NCI-H187 (cell line): Measurements from ENCODE around the gene PRUNE2.
"Not testable (repeated sequence)": the region's sequence is repeated elsewhere in the genome, so short reads cannot be mapped to it uniquely, and the experiment has no call there.

ENCODE experiments used
- DNase-seq, 2 experiments: peaks; one replicate each; lab custom pipeline; 2025; lab: John Stamatoyannopoulos, UW

Gene PRUNE2

DNA sequence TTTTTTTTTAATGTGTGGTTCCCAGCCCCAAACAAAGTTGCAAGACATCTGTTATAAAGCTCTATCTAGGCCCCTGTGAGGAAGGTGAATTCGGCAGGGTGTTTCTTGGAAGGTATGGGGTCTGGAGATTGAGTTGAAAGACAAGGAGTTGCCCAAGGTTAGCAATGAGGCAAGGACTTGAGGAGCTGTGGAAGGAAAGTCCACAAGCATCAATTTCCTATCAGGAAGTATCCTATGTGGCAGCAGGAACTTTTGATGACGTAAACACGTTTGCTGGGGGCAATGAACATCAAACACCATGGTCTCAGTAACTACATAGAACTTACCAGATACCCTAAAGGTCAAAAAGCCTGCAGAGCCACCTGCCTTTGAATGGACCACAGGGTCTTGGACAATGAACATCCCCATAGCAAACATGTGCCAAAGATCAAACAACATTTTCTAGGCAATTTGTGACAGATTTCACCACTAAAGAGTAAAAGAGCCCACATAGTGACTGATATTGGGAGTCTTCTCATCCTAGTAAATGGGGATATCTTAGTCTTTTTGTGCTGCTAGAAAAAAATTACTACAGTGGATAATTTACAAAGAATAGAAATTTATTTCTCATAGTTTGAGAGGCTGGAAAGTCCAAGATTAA is 301.9 kb downstream of the PRUNE2 start:
- no peak for DNase-seq

DNA sequence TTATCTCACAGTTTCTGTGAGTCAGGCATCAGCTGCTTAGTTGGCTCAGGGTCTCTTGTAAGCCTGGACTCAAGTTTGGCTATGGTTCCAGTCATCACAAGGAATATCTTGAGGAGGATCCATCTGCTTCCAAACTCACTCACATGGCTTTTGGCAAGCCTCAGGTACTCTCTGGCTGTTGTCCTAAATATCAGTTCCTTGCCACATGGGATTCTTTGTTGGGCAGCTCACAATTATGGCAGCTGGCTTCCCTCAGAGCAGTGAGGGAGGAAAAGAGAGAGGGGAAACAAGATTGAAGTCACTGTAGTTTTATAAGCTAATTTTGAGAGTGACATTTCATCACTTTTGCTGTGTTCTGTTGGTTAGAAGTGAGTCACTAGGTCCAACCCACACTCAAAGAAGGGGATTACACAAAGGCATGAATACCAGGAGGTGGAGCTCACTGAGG is 302.4 kb downstream of the PRUNE2 start:
- DNase-seq, result no peak

DNA sequence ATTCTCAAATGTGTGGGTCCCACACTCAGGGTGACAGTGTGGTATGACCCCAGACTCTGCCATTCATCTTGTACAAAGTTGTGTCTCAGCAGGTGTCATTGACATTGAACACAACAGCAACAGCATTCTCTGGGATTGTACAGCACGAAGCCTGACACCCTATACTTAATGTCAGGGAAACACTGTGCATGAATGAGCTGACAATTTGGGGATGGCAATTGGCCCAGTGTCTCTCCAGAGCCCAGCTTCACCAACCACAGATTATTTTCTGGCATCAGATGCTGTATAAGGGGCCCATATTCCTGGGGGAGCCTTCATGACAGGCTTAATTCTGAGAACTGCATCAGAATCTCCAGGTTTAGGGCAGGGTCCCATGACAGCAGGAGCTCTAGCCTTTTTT is 303.7 kb downstream of the PRUNE2 start:
- DNase-seq, result no peak

DNA sequence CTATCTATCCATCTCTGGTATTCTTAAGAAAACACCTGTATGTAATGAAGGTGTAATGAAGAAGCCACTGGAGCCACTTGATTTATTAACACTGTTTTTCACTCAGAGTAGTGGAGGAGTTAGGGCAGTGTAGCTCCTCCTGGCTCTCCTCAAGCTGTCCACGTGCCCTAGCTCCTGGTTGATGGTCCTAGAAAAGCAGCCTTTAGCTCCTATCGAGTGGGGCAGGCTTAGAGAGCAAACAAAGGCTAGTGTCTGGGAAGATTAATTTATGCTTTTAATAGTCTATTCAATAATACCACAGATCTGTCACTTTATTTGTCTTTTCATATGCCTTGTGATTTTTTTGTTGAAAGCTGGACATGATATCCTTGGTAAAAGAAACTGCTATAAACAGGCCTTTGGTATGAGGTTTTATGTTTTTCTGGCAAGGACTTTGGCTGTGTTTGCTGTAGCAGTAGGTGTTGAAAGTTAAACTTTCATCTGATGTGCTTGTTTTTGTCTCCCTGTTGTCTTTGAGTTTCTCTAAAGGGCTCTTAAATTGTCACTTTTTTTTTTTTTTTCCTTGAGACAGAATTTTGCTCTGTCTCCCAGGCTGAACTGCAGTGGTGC is 305.8 kb downstream of the PRUNE2 start:
- no peak for DNase-seq

DNA sequence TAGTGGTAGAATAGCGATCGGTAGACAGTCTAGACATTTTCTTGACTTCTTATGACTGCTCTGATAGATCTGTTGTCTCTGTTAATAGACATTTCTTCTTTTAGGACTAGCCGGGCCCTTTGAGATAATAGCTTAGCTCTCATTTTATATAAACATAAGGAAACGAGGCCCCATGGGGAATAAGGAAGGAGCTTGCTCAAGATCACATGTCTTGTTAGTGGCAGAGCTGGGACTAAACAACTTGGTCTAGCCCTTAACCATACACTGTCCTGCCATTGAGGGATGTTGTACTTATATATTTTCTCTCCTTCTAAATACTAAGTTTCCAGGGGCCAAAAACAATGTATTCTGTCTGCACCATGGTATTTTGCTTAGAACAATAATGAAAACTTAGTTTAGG is 306.9 kb downstream of the PRUNE2 start:
- DNase-seq, result no peak

DNA sequence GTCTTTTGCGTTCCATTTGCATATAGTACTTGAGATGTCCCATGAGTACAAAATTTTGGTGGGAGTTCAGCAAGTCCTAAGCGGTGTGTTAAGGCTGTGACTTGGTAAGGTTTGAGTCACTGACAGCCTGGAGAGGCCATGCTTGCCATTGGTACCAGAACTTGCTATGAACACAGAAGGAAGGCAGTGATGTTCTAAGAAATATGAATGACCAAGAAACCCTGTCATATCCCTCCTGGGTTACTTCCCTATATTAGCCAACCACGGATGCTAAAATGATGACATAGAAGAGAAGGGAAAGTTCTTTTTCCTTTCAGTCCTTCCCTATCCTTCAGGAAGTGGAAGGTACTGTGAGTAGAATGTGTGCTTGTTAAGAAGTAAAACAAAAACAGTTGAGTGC is 310.3 kb downstream of the PRUNE2 start:
- DNase-seq, result no peak

DNA sequence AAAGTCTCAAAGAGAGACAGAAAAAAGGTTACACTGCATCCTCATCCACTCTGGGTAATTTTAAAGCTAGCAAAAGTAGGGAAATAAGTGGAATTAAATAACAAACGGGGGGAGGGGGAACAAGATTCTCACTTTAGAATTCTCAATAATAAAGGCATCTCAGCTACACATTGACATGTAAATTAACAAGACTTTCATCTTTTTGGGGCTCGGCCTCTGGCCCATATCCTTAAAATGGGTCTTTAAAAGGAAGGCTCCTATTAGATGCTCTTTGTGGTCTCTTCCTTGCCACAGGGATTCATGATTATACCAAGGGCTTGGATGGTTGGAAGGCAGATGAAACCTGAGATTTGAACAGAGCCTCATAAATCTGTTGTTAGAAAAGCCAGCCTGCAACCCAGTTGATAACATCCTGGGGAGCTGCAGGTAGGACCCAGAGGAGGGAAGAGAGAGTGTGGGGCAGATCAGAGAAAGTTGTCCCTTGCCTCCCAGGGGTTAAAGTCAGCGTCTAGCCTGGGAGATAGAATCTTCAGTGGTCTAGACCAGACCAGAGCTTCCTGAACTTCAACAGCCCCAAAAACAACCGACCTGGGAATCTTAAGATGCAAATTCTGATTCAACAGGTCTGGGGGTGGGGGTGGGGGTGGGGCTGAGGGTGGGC is 311.0 kb downstream of the PRUNE2 start:
- no peak for DNase-seq

DNA sequence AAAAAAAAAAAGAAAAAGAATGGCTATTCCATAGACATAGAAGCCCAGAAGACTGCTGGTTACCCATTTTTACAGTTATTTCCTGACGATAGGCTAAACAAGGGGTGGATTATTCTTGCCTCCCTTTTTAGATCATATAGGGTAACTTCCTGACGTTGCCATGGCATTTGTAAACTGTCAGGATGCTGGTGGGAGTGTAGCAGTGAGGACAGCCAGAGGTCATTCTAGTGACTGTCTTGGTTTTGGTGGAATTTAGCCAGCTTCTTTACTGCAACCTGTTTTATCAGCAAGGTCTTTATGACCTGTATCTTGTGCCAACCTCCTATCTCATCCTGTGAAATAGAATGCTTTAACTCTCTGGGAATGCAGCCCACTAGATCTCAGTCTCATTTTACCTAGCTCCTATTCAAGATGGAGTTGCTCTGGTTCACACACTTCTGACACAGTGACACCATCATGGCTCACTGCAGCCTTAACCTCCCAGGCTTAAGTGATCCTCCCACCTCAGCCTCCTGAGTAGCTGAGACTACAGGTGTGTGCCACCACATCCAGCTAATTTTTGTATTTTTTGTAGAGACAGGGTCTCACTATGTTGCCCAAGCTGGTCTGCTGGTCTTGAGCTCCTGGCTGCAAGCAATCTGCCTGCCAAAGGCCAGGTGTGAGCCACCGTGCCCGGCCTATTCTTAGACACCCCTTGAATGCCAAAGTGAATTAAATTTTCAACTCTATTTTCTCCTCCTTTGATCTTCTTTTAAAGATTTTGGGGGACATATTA is 311.8 kb downstream of the PRUNE2 start:
- DNase-seq, result not testable (repeated sequence)

DNA sequence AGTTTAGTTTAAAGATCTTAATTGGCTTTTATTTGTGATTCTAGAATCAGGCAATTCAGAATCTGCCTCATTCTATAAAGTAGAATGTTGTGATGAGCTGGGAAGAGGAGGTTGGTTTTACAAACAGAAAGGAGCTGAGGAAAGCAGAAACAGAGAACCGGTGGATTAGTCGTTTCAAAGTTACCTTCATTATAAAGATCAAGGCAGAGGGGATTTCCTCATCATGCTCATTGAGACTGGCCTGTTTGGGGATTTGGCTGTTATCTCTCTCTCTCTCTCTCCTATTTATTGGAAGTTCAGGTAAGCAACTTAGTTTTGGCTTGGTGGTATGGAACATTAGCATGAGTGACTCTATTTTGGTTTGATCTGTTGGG is 313.0 kb downstream of the PRUNE2 start:
- no peak for DNase-seq

DNA sequence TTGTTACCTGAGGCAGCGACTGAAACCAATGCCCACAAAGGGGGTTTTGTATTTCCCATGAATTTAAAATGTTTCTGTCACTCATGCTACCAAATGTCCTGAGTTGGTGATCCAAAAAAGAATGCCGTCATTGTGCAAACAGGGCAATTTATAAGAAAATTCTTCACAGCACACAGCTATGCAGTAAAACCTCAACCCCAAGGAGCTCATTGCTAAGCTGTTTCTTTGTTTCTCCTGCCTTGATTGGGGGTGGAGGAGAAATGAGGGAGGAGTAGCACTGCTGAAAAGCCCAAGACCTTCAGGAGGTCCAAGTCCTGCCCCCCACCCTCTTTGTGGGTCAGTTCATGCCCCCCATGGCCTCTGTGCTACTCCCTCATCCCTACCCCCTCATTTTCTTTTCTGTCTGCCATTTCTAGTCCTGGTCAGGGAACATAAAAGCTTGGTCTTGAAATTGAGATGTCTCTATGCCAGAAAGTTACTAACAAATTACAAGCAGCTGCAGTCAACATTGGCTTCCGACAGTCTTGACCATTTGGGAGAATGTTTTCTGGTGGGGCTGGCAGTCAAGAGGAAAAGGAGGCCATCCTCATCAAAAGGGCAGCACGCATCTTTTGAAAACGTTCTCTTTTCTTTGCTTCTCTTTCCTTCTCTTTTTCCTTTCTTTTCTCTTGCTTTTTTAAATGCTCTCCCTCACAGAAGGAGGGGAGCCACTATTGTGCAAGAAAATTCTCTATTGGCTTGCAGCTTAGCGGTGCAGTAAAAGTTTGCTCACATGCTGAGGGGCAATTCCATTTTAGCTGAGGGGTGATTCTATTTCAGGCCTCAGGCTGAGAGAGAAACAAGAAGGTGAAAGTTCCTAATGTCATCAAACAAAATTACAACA is 313.6 kb downstream of the PRUNE2 start:
- DNase-seq, result no peak

DNA sequence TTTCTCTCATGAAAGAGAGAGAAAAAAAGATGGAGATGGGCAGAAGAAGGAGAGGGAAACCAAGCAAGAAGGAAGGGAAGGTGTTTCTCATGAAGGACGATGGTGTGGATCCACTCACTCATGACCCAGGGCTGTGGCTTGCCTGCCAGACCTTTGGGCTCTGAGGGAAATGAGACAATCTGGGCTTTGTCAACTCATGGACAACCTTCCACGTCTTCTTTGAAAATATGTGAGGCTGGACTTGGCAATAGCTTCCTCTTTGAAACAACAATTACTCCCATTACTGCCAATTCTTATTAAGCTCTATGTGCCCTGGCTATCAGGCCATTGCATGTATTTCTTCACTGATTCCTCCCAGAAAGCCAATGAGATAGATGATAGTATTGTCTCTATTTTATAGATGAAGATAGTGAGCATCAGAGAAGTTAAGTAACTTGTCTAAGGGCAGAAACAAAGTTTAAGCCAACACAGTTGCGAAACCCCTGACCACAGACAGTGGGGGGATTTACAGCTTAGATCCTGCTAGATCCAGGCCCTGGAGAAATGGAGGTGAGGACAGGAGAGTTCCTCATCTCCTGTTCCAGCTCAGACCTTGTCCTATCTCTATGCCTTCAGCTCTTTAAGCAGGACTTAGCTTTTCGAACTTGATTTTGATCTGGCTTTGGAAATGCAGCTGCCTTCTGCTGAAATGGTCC is 314.5 kb downstream of the PRUNE2 start:
- no peak for DNase-seq

DNA sequence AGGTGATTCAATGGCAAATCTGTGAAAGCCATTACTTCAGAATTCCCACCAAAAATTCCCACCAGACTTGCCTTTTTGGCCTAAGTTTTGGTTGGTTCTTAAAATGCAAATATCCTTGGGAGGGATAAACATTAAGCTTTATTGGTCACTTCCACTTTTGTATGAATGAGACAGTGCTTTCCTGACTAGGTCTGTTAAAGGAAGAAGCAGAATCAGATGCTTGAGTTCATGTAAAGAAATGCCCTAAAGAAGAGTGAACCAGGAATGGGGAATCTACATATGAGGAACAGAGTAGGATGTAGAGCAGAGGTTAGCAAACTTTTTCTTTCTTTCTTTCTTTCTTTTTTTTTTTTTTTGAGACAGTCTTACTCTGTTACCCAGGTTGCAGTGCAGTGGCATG is 317.6 kb downstream of the PRUNE2 start:
- DNase-seq, result no peak

DNA sequence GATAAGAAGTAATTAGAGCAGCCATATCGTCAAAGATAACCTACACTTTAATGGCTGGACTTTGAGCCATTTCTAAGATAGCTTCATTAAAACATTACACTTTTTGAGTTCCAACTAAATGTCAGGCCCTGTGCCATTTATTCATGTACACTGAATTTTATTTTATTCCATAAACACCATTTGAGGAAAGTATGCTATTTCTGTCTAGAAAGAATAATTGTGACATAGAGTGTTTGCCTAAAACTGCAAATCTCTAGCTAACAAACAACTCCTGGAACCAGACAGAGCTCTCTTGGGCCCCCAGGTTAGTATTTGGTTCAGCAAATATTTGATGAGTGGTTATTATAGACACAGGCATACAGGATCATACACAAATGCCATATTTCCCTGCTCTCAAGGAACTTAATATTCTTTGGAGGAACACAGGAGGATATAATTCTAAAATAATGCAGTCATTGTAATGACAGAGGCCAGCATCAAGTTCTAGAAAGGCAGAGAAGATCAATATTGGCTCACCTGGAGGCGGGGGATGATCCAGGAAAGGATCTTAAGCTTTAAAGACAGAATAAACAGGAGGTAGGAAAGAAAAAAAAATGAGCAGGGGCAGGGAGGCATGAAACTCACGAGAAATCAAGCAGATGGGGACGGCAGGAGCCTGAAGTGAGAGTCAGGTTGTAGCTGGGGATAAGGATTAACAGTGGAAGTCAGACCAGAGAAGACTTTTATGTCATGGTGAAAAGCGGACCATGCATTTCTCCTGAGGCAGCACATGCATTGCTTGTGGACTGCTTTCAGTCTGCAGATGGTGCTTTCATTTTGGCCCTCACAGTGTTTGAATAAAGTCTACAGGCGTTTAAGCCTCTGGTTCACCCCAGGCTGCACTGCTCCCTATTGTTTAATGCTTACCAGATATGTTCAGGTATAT is 319.3 kb downstream of the PRUNE2 start:
- no peak for DNase-seq

DNA sequence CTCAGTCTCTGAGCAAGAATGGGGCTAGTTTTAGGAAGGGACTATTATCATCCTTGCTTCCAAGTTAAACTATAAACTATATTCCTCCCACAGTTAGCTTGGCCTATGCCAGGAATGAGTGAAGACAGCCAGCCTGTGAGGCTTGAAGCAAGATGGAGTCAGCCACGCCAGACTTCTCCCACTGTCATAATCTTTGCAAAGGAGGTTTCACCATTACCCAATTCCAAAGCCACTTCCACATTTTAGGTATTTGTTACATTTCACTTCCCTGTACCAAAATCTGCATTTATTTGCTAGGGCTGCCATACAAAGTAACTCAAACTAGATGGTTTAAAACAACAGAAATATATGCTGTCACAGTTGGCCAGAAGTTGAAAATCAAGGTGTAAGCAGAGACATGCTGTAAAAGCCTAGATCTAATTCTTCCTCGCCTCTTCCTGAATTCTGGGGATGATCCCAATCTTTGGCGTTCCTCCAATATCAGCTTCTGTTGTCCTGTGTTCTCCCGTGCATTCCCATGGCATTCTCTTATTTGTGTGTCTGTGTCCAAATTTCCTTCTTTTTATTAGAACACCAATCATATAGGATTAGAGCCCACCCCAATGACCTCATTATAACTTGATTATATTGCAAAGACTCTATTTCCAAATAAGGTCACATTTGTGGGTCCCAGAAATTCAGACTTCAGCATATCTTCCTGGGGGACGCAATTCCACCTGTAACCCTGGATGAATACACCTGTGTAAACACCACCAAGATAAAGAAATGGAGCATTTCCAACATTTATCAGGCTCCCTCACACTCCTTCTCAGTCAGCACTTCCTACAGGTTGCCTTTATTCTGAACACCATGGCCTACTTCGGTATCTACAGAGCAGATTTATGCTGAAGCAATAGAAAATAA is 320.2 kb downstream of the PRUNE2 start:
- DNase-seq, result no peak

DNA sequence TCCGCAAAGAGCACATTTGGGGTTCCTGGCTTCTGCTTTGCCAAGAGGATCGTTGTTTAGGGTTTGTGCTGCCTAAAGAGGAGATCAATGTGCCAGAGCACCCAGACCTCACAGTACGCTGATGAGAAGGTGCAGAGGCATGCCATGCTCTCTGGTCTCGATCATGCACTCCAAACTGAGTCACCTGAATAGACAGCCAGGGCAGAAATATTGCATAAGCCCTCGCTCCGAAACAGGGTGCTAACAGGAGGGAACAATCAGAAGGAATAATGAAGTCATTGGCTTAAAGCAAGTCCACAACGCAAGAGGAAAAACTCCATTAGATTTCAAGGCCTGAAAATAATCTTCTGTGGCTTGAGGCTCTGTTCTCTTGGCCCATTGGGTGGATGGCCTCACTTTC is 322.7 kb downstream of the PRUNE2 start:
- DNase-seq, result no peak

DNA sequence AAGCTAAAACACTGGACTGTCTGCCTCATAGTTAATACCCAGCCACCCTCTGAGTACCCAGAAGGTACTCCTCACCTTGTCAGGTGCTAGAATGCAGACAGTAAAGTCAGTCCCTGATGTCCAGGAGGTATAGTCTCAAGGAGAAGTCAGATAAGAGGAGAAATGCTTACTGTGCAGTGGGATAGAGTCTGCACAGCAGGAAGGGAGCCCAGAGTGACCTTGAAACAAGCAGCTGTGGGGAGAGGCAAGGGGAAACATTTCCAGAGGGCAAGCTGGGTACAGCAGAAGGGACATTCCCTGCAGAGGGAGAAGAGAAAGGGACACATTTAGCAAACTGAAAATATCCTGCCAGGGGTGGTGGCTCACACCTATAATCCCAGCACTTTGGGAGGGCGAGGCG is 324.2 kb downstream of the PRUNE2 start:
- no peak for DNase-seq

DNA sequence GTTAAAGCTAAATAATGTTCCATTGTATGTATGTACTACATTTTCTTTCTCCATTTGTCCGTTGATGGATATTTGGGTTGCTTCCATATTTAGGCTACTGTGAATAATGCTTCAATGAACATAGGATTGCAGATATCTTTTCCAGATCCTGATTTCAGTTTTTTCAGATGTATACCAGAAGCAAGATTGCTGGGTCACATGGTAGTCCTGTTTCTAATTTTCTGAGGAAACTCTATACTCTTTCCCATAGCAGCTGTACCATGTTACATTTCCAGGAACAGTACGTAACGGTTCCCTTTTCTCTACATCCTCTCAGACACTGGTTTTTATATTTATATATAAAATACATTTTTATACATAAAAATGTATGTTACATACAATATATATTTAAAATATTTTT is 325.1 kb downstream of the PRUNE2 start:
- DNase-seq, result no peak

DNA sequence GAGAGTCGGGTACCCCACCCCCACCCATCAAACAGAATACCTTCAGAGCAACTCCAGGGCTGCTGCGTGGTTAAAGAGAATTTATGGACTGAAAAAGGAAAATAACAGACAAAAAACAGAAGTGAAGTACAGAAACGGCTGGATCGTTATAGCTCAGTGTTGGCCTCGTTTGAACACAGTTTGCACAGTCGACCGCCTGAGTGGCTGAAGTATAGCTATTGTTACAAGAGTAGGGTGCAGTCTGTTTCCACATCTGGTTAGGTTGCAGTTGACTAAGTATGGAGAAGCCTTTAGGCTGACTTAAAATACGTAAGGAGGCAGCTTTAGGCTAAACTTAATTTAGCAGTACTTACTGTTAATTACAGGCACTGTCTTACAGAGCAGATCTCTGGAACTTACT is 325.7 kb downstream of the PRUNE2 start:
- DNase-seq, result no peak

DNA sequence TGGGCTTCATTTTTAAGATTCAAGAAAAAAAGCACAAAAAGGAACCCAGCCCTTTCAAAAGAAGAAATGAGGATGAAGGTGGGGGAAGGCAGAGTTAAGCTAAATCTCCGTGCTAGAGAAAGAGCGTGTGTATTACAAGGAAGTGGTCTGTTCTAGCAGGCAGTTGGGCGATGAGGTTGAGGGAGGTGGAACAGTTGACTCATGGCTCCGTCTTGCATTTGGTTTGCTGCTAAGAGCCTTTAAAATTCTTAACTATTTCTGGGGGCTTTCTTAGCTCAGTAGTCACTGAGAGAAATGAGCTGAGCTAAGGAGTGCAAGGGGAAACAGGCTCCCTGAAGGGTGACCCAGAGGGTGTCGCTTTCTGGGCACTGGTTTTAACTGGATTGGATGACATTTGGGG is 329.6 kb downstream of the PRUNE2 start:
- DNase-seq, result no peak
